Prostate gland (tissue), 2 donors: ENCODE results near the gene TEX28.

Experiments
- CTCF ChIP-seq, 4 experiments: fragments of 200-600 bp in 2 of 4; fragments of 450-650 bp in 2 of 4; sonication (generic) in 2 of 4; IDR thresholded peaks; 1 replicate in 3 of 4; 2 replicates in 1 of 4; pipeline ENCODE4 v1.5.1; 2016 to 2019; ENCODE audit warnings: antibody characterized with exemption in 4 of 4, mild to moderate bottlenecking in 2 of 4, moderate library complexity in 2 of 4
- POLR2A ChIP-seq: fragments of 450-650 bp; IDR thresholded peaks from one replicate; pipeline ENCODE4 v1.6.1; 2016; ENCODE audit warnings: antibody characterized with exemption, mild to moderate bottlenecking
- POLR2AphosphoS5 ChIP-seq: sonication (generic); formaldehyde crosslinking; IDR thresholded peaks from one replicate; pipeline ENCODE4 v1.6.1; 2017; ENCODE audit warnings: antibody characterized with exemption

- no peak for TF ChIP-seq CTCF (IDR thresholded peaks at IDR 0.05)
- no peak for TF ChIP-seq POLR2A
- TF ChIP-seq POLR2AphosphoS5 = no peak
Measured at GRCh38 chrX:154315416-154315815, 20.5 kb upstream of the TEX28 start.
